ENCODE data around the gene SPPL3.

GRCh38 chr12:120903412-120904196 lies 554 bp downstream of the SPPL3 start:
- no peak for TF ChIP-seq CTCF (IDR thresholded peaks at IDR 0.05; ENCODE audit: insufficient read depth, low read length, poor library complexity, severe bottlenecking)
- no peak for TF ChIP-seq EZH2phosphoT487 (conservative IDR thresholded peaks at IDR 0.05; ENCODE audit: low read length)
